K562 (cell line): ENCODE data around the gene FIG4. TPM values are rescaled to one million over a fixed set of nuclear protein-coding genes. Genes with fewer than 3 reads are reported as not detected.
A peak's percentile ranks its signal among the peaks of the same experiment; 100 is the strongest.

Experiments
- ATAC-seq: fragments of 200-7000 bp; cut with Tn5 transposase; 3 replicates; pipeline ENCODE4 v1.9.1; 2020; ENCODE audit warnings: moderate library complexity
- BruUV-seq: library from RNA; stranded (reverse); fragments of 400-500 nt; replicated peaks from 2 replicates; lab custom pipeline; 2021; lab: Mats Ljungman, UMichigan
- CTCF ChIA-PET: fragments of 300-600 bp; formaldehyde crosslinking; extraction: SDS; loops from one replicate; lab custom pipeline; 2021; ENCODE audit warnings: low intra/inter-chr PET ratio; lab: Yijun Ruan, JAX
- POLR2A ChIA-PET: fragments of 300-600, 350-650 bp; sonication (Branson Sonifier 250); formaldehyde crosslinking; extraction: SDS; loops from one replicate; lab custom pipeline; 2021; ENCODE audit warnings: antibody characterized with exemption, inconsistent platforms; lab: Yijun Ruan, JAX
- DNase-seq, 4 experiments: peaks; one replicate each; pipeline versions ENCODE4 v3.0.0 to v3.0.0-alpha.2; 2011 to 2018; ENCODE audit warnings: low spot score in 3 of 4, mixed read lengths in 3 of 4; ENCODE audit errors: extremely low read depth in 1 of 4
- FAIRE-seq: peaks from 2 replicates; lab custom pipeline; 2011; peaks lifted over from hg19 to GRCh38; lab: Jason Lieb, UNC
- H2AFZ ChIP-seq: 2 replicates; pipeline ENCODE4 v1.6.0; 2011; ENCODE audit warnings: low read depth, low read length, control low read depth, inconsistent platforms
- H3K27ac ChIP-seq: fragments of 200-600 bp; 3 replicates; pipeline ENCODE4 v1.8.0; 2011; ENCODE audit warnings: low read depth, mild to moderate bottlenecking, control low read depth, inconsistent platforms, low read length, moderate library complexity, mixed read lengths; ENCODE audit errors: extremely low read depth
- H3K27me3 ChIP-seq, 2 experiments: fragments of 300-600 bp in 1 of 2; 2 replicates in 1 of 2; 3 replicates in 1 of 2; pipeline versions ENCODE4 v1.6.0 to v1.8.0; 2011; ENCODE audit warnings: inconsistent platforms in 2 of 2, low read length in 2 of 2, mild to moderate bottlenecking in 1 of 2, mixed read lengths in 1 of 2, moderate library complexity in 1 of 2; ENCODE audit not compliant: control insufficient read depth in 2 of 2, insufficient read depth in 2 of 2
- H3K36me3 ChIP-seq: fragments of 300-600 bp; 3 replicates; pipeline ENCODE4 v1.8.0; 2011; ENCODE audit warnings: mild to moderate bottlenecking, low read length, inconsistent platforms; ENCODE audit not compliant: control insufficient read depth, insufficient read depth
- H3K4me1 ChIP-seq, 2 experiments: fragments of 200-600 bp in 1 of 2; replicated peaks in 1 of 2; 2 replicates in 1 of 2; 3 replicates in 1 of 2; pipeline versions ENCODE4 v1.5.1 to v1.8.0; 2011; ENCODE audit warnings: inconsistent platforms in 2 of 2, low read length in 2 of 2, mild to moderate bottlenecking in 1 of 2, mixed read lengths in 1 of 2, moderate library complexity in 1 of 2; ENCODE audit not compliant: control insufficient read depth in 2 of 2, insufficient read depth in 2 of 2
- H3K4me2 ChIP-seq: 2 replicates; pipeline ENCODE4 v1.6.1; 2011; ENCODE audit warnings: low read length, control low read depth, inconsistent platforms, mixed read lengths; ENCODE audit not compliant: insufficient read depth
- H3K4me3 ChIP-seq: fragments of 200-600 bp; sonication (generic), shearing (Covaris generic); 2 replicates; pipeline ENCODE4 v1.5.1; 2016; ENCODE audit warnings: control low read depth, inconsistent platforms
- H3K79me2 ChIP-seq: fragments of 200-600 bp; 3 replicates; pipeline ENCODE4 v1.8.0; 2011; ENCODE audit warnings: low read length, inconsistent platforms; ENCODE audit not compliant: control insufficient read depth, insufficient read depth
- H3K9ac ChIP-seq, 2 experiments: 2 replicates each; pipeline versions ENCODE4 v1.6.0 to v1.6.1; 2011; ENCODE audit warnings: low read depth in 2 of 2, low read length in 2 of 2, control low read depth in 1 of 2, inconsistent platforms in 1 of 2, mild to moderate bottlenecking in 1 of 2, mixed read lengths in 1 of 2; ENCODE audit not compliant: insufficient read depth in 1 of 2
- H3K9me1 ChIP-seq: one replicate; pipeline ENCODE4 v1.6.0; 2011; ENCODE audit warnings: inconsistent platforms, mild to moderate bottlenecking, low read length, moderate library complexity; ENCODE audit not compliant: control insufficient read depth, insufficient read depth
- H3K9me3 ChIP-seq: replicated peaks from 2 replicates; pipeline ENCODE4 v1.5.1; 2011; ENCODE audit warnings: low read depth, low read length, inconsistent platforms; ENCODE audit not compliant: control insufficient read depth, insufficient read depth
- H4K20me1 ChIP-seq: replicated peaks from 2 replicates; pipeline ENCODE4 v1.6.1; 2011; ENCODE audit warnings: low read length, inconsistent platforms, mixed read lengths; ENCODE audit not compliant: control insufficient read depth, insufficient read depth
- RBM25 ChIP-seq: fragments of 200-400 bp; formaldehyde crosslinking; IDR thresholded peaks from 2 replicates; pipeline ENCODE4 v1.6.1; 2018; ENCODE audit warnings: low read length, low read depth, moderate library complexity; ENCODE audit not compliant: severe bottlenecking
- WGBS: fragments of 100-300 bp; shearing (Covaris generic); methylation state at CpG from one replicate; pipeline ENCODE4 v1.1.6; 2016; ENCODE audit warnings: low coverage, mixed read lengths; ENCODE audit not compliant: insufficient coverage; ENCODE audit errors: missing lambda C conversion rate; 5-methylcytosine and 5-hydroxymethylcytosine counted together
- in situ Hi-C: fragments of 300-500 bp; cut with MboI; formaldehyde crosslinking; loops from 4 replicates; pipeline ENCODE4 v1.15.0; 2018; ENCODE audit warnings: inconsistent platforms, mixed read lengths
- intact Hi-C: fragments of 100-400 bp; cut with micrococcal nuclease; formaldehyde crosslinking; loops from 2 replicates; pipeline ENCODE4 v1.14.2; 2022
- polyA plus RNA-seq, 8 experiments: library from polyadenylated mRNA; depleted of rRNA in 4 of 8; stranded (reverse) in 5 of 8; unstranded in 3 of 8; fragments of >200 nt; fragmentation: Nextera tagmentation in 2 of 8; fragmentation: Illumina TruSeq in 1 of 8; extraction: Ambion mirVana in 2 of 8; extraction: Trizol in 1 of 8; gene quantifications; 2 replicates each; pipeline versions ENCODE4 v1.2.1 to v1.2.3, GENCODE V29; 2011 to 2014; ENCODE audit warnings: inconsistent platforms in 1 of 8, missing spikeins in 1 of 8
- total RNA-seq, 7 experiments: library from RNA; depleted of rRNA in 6 of 7; stranded (reverse); fragments of >200 nt in 6 of 7; fragmentation: Illumina TruSeq in 2 of 7; extraction: Trizol in 2 of 7; gene quantifications; 2 replicates each; pipeline versions ENCODE4 v1.2.1 to v1.2.3, GENCODE V29; 2011 to 2021; ENCODE audit warnings: low replicate concordance in 1 of 7
- TF ChIP-seq, protein P1 (sequence below), 2 experiments: IDR thresholded peaks in 1 of 2; conservative IDR thresholded peaks in 1 of 2; 2 replicates each; pipeline ENCODE4 v1.6.1; 2016; ENCODE audit warnings: low read depth in 2 of 2, mild to moderate bottlenecking in 1 of 2, missing compliant biosample characterization in 1 of 2, missing genetic modification characterization in 1 of 2, moderate library complexity in 1 of 2
- TF ChIP-seq, protein P2 (sequence below): fragments of 250-450 bp; sonication (Bioruptor Pico); IDR thresholded peaks from 2 replicates; pipeline ENCODE4 v1.5.0; 2020; ENCODE audit warnings: mild to moderate bottlenecking, borderline replicate concordance

FIG4 gene
- total and polyA plus RNA-seq, 9 of the 15 experiments (the other 6 are each of a cell fraction or from before 2014, with no cell fraction given) = 1.5 to 6.8 (median 4.3) TPM

DNA sequence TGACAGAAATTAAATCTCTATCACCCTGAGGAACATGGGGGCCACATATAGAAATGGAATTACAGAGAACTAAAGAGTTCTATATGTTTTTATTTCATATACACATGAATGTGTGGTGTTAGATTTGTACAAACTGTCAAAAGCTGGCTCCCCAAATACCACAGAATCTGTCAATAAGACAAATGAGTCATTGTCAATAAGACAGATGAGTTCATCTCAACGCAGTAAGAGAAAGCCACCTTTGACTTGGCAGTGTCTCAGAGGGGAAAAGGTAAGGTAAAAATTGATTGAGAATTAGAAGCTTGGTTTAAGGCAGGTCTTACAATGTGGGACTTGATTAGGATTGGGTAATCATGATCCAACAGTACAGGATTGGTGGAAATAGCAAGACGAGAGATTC lies 162.9 kb downstream of the FIG4 start:
- Histone ChIP-seq H2AFZ (no peak overlapping the region), H3K79me2 (no peaks in the 10 kb centered on the region), H3K4me2 (no peak overlapping the region), H3K9me1 (no peaks in the 10 kb centered on the region), H3K27me3 (no peaks in the 10 kb centered on the region), H3K36me3 (no peaks in the 10 kb centered on the region), H3K27ac (no peak overlapping the region), H3K4me1 (no peaks in the 10 kb centered on the region), H3K4me3 (no peak overlapping the region), H4K20me1 (no peaks in the 10 kb centered on the region), H3K9me3 (no peaks in the 10 kb centered on the region), H3K9ac (no peak overlapping the region)
- POLR2A ChIA-PET = no interaction called here
- FAIRE-seq (no peak), ATAC-seq (no peak), DNase-seq (no peak)
- intact Hi-C loops = no loop called here
- no peak for TF ChIP-seq RBM25
- TF ChIP-seq, protein P1, sequence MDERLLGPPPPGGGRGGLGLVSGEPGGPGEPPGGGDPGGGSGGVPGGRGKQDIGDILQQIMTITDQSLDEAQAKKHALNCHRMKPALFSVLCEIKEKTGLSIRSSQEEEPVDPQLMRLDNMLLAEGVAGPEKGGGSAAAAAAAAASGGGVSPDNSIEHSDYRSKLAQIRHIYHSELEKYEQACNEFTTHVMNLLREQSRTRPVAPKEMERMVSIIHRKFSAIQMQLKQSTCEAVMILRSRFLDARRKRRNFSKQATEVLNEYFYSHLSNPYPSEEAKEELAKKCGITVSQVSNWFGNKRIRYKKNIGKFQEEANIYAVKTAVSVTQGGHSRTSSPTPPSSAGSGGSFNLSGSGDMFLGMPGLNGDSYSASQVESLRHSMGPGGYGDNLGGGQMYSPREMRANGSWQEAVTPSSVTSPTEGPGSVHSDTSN (CRISPR knock-in tag; IDR thresholded peaks at IDR 0.05; ENCODE audit: low read depth) = no peak
- TF ChIP-seq, protein P1 (tag; conservative IDR thresholded peaks at IDR 0.05; ENCODE audit: low read depth) = 0 out of 2 replicates have a peak, but pooled peaks have one; percentile 28
- TF ChIP-seq, protein P2, sequence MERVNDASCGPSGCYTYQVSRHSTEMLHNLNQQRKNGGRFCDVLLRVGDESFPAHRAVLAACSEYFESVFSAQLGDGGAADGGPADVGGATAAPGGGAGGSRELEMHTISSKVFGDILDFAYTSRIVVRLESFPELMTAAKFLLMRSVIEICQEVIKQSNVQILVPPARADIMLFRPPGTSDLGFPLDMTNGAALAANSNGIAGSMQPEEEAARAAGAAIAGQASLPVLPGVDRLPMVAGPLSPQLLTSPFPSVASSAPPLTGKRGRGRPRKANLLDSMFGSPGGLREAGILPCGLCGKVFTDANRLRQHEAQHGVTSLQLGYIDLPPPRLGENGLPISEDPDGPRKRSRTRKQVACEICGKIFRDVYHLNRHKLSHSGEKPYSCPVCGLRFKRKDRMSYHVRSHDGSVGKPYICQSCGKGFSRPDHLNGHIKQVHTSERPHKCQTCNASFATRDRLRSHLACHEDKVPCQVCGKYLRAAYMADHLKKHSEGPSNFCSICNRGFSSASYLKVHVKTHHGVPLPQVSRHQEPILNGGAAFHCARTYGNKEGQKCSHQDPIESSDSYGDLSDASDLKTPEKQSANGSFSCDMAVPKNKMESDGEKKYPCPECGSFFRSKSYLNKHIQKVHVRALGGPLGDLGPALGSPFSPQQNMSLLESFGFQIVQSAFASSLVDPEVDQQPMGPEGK (CRISPR knock-in tag) = no peak
- WGBS = 0% methylated on average over 2 of the region's 2 CpGs
- in situ Hi-C loops = no loop called here
- BruUV-seq = no TSS peak
- CTCF ChIA-PET = no interaction called here
